Fibroblast of pulmonary artery (primary cell): ENCODE measurements around the gene ADAMTSL5.

Experiments
- DNase-seq: peaks from one replicate; pipeline ENCODE4 v3.0.0-alpha.2; 2010; ENCODE audit warnings: low read depth
- H3K4me3 ChIP-seq: replicated peaks from 2 replicates; pipeline ENCODE4 v1.5.1; 2011; ENCODE audit warnings: low read depth, mild to moderate bottlenecking, control low read depth, low read length, moderate library complexity
- TF ChIP-seq, protein P1 (sequence below): IDR thresholded peaks from 2 replicates; pipeline ENCODE4 v1.5.1; 2011; ENCODE audit warnings: mild to moderate bottlenecking, control low read depth, low read length, inconsistent platforms; ENCODE audit errors: missing control alignments

The ADAMTSL5 gene

DNA sequence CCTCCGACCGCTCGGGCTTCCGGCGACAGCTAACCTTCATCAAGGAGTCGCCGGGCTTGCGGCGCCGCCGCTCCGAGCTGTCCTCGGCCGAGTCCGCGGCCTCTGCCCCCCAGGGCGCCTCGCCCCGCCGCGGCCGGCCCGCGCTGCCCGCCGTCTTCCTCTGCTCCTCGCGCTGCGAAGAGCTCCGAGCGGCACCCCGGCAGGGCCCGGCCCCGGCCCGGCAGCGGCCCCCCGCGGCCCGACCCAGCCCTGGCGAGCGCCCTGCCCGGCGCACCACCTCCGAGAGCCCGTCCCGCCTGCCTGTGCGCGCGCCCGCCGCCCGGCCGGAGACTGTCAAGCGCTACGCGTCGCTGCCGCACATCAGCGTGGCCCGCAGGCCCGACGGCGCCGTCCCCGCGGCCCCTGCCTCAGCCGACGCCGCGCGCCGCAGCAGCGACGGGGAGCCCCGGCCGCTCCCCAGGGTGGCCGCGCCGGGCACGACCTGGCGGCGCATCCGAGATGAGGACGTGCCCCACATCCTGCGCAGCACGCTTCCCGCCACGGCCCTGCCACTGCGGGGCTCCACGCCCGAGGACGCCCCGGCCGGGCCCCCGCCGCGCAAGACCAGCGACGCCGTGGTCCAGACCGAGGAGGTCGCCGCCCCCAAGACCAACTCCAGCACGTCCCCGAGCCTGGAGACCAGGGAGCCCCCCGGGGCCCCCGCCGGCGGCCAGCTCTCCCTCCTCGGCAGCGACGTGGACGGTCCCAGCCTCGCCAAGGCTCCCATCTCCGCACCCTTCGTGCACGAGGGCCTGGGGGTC is 43.4 kb downstream of the ADAMTSL5 start:
- TF ChIP-seq, protein P1, sequence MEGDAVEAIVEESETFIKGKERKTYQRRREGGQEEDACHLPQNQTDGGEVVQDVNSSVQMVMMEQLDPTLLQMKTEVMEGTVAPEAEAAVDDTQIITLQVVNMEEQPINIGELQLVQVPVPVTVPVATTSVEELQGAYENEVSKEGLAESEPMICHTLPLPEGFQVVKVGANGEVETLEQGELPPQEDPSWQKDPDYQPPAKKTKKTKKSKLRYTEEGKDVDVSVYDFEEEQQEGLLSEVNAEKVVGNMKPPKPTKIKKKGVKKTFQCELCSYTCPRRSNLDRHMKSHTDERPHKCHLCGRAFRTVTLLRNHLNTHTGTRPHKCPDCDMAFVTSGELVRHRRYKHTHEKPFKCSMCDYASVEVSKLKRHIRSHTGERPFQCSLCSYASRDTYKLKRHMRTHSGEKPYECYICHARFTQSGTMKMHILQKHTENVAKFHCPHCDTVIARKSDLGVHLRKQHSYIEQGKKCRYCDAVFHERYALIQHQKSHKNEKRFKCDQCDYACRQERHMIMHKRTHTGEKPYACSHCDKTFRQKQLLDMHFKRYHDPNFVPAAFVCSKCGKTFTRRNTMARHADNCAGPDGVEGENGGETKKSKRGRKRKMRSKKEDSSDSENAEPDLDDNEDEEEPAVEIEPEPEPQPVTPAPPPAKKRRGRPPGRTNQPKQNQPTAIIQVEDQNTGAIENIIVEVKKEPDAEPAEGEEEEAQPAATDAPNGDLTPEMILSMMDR = no peak
- H3K4me3 ChIP-seq = peak overlapping the region; percentile 43
- DNase-seq = no peak

DNA sequence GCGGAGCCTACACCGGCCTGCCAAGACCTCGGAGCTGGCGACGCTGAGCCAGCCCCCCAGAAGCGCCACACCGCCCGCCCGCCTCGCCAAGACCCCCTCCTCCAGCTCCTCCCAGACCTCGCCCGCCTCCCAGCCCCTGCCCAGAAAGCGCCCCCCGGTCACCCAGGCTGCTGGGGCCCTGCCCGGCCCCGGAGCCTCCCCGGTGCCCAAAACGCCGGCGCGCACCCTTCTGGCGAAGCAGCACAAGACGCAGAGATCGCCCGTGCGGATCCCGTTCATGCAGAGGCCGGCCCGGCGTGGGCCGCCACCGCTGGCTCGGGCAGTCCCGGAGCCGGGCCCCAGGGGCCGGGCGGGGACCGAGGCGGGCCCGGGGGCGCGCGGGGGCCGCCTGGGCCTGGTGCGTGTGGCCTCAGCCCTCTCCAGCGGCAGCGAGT is 44.0 kb downstream of the ADAMTSL5 start:
- peak; percentile 44 for DNase-seq
- peak overlapping the region; percentile 21 for H3K4me3 ChIP-seq

DNA sequence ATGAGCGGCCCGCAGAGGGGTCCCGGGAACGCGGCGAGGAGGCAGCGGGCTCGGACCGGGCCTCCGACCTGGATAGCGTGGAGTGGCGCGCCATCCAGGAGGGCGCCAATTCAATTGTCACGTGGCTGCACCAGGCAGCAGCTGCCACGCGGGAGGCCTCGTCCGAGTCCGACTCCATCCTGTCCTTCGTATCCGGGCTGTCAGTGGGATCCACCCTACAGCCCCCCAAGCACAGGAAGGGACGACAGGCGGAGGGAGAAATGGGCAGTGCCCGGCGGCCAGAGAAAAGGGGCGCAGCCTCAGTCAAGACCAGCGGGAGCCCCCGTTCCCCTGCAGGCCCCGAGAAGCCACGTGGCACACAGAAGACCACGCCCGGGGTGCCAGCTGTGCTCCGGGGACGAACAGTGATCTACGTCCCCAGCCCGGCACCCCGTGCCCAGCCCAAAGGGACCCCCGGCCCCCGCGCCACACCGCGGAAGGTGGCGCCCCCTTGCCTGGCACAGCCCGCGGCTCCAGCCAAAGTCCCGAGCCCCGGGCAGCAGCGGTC is 44.5 kb downstream of the ADAMTSL5 start:
- peak overlapping the region; percentile 3 for H3K4me3 ChIP-seq
- DNase-seq = no peak

More for the DNA sequence above, 44.0 kb downstream of the ADAMTSL5 start:
- TF ChIP-seq, protein P1 = no peak

DNA sequence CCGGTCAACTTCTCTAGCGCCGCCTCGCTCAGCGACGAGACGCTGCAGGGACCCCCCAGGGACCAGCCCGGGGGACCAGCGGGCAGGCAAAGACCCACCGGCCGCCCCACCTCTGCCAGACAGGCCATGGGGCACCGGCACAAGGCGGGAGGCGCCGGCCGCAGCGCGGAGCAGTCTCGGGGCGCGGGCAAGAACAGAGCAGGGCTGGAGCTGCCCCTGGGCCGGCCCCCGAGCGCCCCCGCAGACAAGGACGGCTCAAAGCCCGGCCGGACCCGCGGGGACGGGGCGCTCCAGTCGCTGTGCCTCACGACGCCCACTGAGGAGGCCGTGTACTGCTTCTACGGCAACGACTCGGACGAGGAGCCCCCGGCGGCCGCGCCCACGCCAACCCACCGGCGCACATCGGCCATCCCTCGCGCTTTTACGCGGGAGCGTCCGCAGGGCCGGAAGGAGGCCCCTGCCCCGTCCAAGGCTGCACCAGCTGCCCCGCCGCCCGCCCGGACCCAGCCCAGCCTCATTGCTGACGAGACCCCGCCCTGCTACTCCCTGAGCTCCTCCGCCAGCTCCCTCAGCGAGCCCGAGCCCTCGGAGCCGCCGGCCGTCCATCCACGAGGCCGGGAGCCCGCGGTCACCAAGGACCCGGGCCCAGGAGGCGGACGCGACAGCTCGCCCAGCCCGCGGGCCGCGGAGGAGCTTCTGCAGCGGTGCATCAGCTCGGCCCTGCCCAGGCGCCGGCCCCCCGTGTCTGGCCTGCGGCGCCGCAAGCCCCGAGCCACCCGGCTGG is 45.1 kb downstream of the ADAMTSL5 start:
- TF ChIP-seq, protein P1 = no peak
- no peak for DNase-seq
- H3K4me3 ChIP-seq = no peak overlapping the region

More for the DNA sequence above, 44.5 kb downstream of the ADAMTSL5 start:
- TF ChIP-seq, protein P1 = no peak

DNA sequence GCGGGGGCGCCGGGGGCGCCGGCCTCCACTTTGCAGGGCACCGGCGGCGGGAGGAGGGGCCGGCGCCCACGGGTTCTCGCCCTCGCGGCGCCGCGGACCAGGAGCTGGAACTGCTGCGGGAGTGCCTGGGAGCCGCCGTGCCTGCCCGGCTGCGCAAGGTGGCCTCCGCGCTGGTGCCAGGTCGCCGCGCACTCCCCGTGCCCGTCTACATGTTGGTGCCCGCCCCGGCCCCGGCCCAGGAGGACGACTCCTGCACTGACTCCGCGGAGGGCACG is 45.7 kb downstream of the ADAMTSL5 start:
- DNase-seq = no peak
- H3K4me3 ChIP-seq = no peak overlapping the region
- TF ChIP-seq, protein P1 = no peak

DNA sequence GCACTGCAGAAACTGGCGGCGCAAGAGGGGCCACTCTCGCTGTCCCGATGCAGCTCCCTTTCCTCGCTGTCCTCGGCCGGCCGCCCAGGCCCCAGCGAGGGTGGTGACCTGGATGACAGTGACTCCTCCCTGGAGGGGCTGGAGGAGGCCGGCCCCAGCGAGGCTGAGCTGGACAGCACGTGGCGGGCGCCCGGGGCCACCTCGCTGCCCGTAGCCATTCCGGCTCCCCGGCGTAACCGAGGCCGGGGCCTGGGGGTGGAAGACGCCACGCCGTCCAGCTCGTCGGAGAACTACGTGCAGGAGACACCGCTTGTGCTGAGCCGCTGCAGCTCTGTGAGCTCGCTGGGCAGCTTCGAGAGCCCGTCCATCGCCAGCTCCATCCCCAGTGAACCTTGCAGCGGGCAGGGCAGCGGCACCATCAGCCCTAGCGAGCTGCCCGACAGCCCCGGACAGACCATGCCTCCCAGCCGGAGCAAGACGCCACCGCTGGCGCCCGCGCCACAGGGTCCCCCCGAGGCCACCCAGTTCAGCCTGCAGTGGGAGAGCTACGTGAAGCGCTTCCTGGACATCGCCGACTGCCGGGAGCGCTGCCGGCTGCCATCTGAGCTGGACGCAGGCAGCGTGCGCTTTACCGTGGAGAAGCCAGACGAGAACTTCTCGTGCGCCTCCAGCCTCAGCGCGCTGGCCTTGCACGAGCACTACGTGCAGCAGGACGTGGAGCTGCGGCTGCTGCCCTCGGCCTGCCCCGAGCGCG is 46.2 kb downstream of the ADAMTSL5 start:
- H3K4me3 ChIP-seq = no peak overlapping the region
- TF ChIP-seq, protein P1 = no peak
- no peak for DNase-seq
